SU-DHL-6 (cell line): ENCODE results near the gene NEGR1.

ENCODE experiments used
- H2AFZ ChIP-seq: fragments of 200-600 bp; sonication (generic); 2 replicates; pipeline ENCODE4 v1.6.1; 2014; ENCODE audit warnings: low read depth, mild to moderate bottlenecking, moderate library complexity, mixed read lengths, antibody characterized with exemption, low read length; ENCODE audit not compliant: severe bottlenecking
- H3F3A ChIP-seq: fragments of 200-600 bp; shearing (Covaris generic); 2 replicates; pipeline ENCODE4 v1.6.0; 2016; ENCODE audit warnings: antibody characterized with exemption, mild to moderate bottlenecking; ENCODE audit not compliant: insufficient read depth
- H3K27ac ChIP-seq: fragments of 200-600 bp; sonication (generic); 2 replicates; pipeline ENCODE4 v1.5.1; 2016; ENCODE audit warnings: low read depth, mild to moderate bottlenecking, low read length, moderate library complexity, mixed read lengths
- H3K27me3 ChIP-seq: fragments of 200-600 bp; sonication (generic), shearing (Covaris generic); 2 replicates; pipeline ENCODE4 v1.6.0; 2014; ENCODE audit warnings: mild to moderate bottlenecking, low read length
- H3K36me3 ChIP-seq: fragments of 200-600 bp; sonication (generic); 2 replicates; pipeline ENCODE4 v1.6.1; 2014; ENCODE audit warnings: mild to moderate bottlenecking, low read length, mixed read lengths
- H3K4me2 ChIP-seq: fragments of 300-600, 200-600 bp; shearing (Covaris generic), sonication (generic); 2 replicates; pipeline ENCODE4 v1.6.0; 2014; ENCODE audit warnings: low read length, low read depth, mild to moderate bottlenecking; ENCODE audit not compliant: poor library complexity, severe bottlenecking
- H3K4me3 ChIP-seq: fragments of 200-600 bp; sonication (generic); 2 replicates; pipeline ENCODE4 v1.5.1; 2014; ENCODE audit warnings: antibody characterized with exemption, low read length, mild to moderate bottlenecking, mixed read lengths; ENCODE audit not compliant: insufficient read depth, poor library complexity, severe bottlenecking
- H3K79me2 ChIP-seq: fragments of 200-600 bp; sonication (generic); 2 replicates; pipeline ENCODE4 v1.6.1; 2014; ENCODE audit warnings: mild to moderate bottlenecking, low read length, moderate library complexity; ENCODE audit not compliant: insufficient read depth
- H3K9ac ChIP-seq: fragments of 200-600 bp; sonication (generic); 2 replicates; pipeline ENCODE4 v1.7.0; 2014; ENCODE audit warnings: mild to moderate bottlenecking, low read length
- H3K9me2 ChIP-seq: fragments of 200-600 bp; sonication (generic); replicated peaks from 2 replicates; pipeline ENCODE4 v1.6.1; 2014; ENCODE audit warnings: low read length; ENCODE audit not compliant: insufficient read depth
- H3K9me3 ChIP-seq: fragments of 200-600 bp; sonication (generic); 2 replicates; pipeline ENCODE4 v1.6.1; 2014; ENCODE audit warnings: low read length, mixed read lengths; ENCODE audit not compliant: insufficient read depth
- H4K20me1 ChIP-seq: fragments of 200-600 bp; sonication (generic); 2 replicates; pipeline ENCODE4 v1.6.1; 2014; ENCODE audit warnings: low read depth, mild to moderate bottlenecking, antibody characterized with exemption, low read length, moderate library complexity, mixed read lengths
- CTCF ChIP-seq: fragments of 200-600 bp; sonication (generic); IDR thresholded peaks from one replicate; pipeline ENCODE4 v1.5.1; 2017; ENCODE audit warnings: antibody characterized with exemption, mild to moderate bottlenecking, low read length, moderate library complexity; ENCODE audit not compliant: insufficient read depth, poor library complexity, severe bottlenecking
- EZH2phosphoT487 ChIP-seq: fragments of 200-600 bp; sonication (generic), shearing (Covaris generic); conservative IDR thresholded peaks from 2 replicates; pipeline ENCODE4 v1.6.1; 2018; ENCODE audit warnings: mild to moderate bottlenecking, antibody characterized with exemption, low read length, moderate library complexity, mixed read lengths

The NEGR1 gene

DNA sequence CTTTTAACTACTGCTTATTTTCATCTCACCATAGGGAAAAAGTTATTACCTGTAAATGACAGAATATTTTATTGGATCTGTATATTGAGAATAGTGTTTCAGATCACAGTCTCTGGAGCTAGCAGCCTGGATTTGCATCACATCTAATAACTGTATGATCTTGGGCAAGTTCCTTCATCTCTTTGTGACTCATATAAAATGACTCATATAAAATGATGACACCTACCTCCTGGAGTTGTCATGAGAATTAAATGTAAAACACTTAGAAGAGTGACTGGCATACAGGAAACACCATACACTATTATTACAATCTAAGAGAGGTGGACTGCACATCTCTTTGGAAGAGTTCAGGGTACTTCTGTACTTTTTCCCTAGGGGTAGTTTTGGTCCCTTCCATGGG, 421.3 kb downstream of the NEGR1 start:
- Histone ChIP-seq H3K4me2 (no peak overlapping the region), H2AFZ (no peak overlapping the region), H3K4me3 (no peak overlapping the region), H3K9me3 (no peaks in the 10 kb centered on the region), H3K27ac (no peak overlapping the region), H3K79me2 (no peaks in the 10 kb centered on the region), H3F3A (no peaks in the 10 kb centered on the region), H3K36me3 (no peaks in the 10 kb centered on the region), H3K9ac (no peak overlapping the region), H4K20me1 (no peaks in the 10 kb centered on the region; the same call in 1 of the 2 replicates), H3K9me2 (no peaks in the 10 kb centered on the region), H3K27me3 (no peaks in the 10 kb centered on the region)
- no peak for TF ChIP-seq EZH2phosphoT487
- TF ChIP-seq CTCF: no peak

GRCh38 chr1:71859806-71860205, 422.5 kb downstream of the NEGR1 start:
- H3K4me3 ChIP-seq: no peak overlapping the region
- no peak overlapping the region for H3K27ac ChIP-seq
- no peak overlapping the region for H3K9ac ChIP-seq
- no peaks in the 10 kb centered on the region for H3K79me2 ChIP-seq
- H3K4me2 ChIP-seq: no peak overlapping the region
- H3K9me3 ChIP-seq: no peaks in the 10 kb centered on the region
- H3K9me2 ChIP-seq: no peaks in the 10 kb centered on the region
- no peaks in the 10 kb centered on the region for H3F3A ChIP-seq
- H3K27me3 ChIP-seq: no peaks in the 10 kb centered on the region
- TF ChIP-seq EZH2phosphoT487 (no peak), CTCF (no peak)
- H2AFZ ChIP-seq: no peak overlapping the region
- H4K20me1 ChIP-seq: no peaks in the 10 kb centered on the region; the same call in 1 of the 2 replicates
- no peaks in the 10 kb centered on the region for H3K36me3 ChIP-seq

GRCh38 chr1:71857862-71858261, 424.5 kb downstream of the NEGR1 start:
- Histone ChIP-seq H3K4me2 (no peak overlapping the region), H3K4me3 (no peak overlapping the region), H3K36me3 (no peaks in the 10 kb centered on the region), H3K9me3 (no peaks in the 10 kb centered on the region), H3F3A (no peaks in the 10 kb centered on the region), H3K9ac (no peak overlapping the region), H3K79me2 (no peaks in the 10 kb centered on the region), H2AFZ (no peak overlapping the region), H4K20me1 (no peaks in the 10 kb centered on the region; the same call in 1 of the 2 replicates), H3K9me2 (no peaks in the 10 kb centered on the region), H3K27me3 (no peaks in the 10 kb centered on the region), H3K27ac (no peak overlapping the region)
- TF ChIP-seq CTCF (no peak), EZH2phosphoT487 (no peak)
